OCI-LY7 (cell line): ENCODE results near the gene GJB6. TPM values are rescaled to one million over a fixed set of nuclear protein-coding genes. Genes with fewer than 3 reads are reported as not detected.

Source experiments
- BruUV-seq: library from RNA; stranded (reverse); fragments of 400-500 nt; replicated peaks from 2 replicates; lab custom pipeline; 2021; lab: Mats Ljungman, UMichigan
- CTCF ChIA-PET: fragments of 300-600 bp; sonication (Branson Sonifier 250); formaldehyde crosslinking; loops from one replicate; lab custom pipeline; 2022; ENCODE audit warnings: antibody characterized with exemption; ENCODE audit not compliant: unreplicated experiment; lab: Charles Lee
- POLR2A ChIA-PET: fragments of 300-600 bp; sonication (Branson Sonifier 250); formaldehyde crosslinking; loops from one replicate; lab custom pipeline; 2022; ENCODE audit warnings: antibody characterized with exemption; lab: Charles Lee
- DNase-seq: peaks from one replicate; pipeline ENCODE4 v3.0.0-alpha.2; 2015; ENCODE audit warnings: low spot score
- H2AFZ ChIP-seq: fragments of 200-600 bp; sonication (generic), shearing (Covaris generic); 2 replicates; pipeline ENCODE4 v1.6.1; 2014; ENCODE audit warnings: mild to moderate bottlenecking, antibody characterized with exemption, low read length, moderate library complexity
- H3K27ac ChIP-seq: fragments of 200-600 bp; sonication (generic); 2 replicates; pipeline ENCODE4 v1.5.1; 2014; ENCODE audit warnings: mixed run types, low read depth, mild to moderate bottlenecking, moderate library complexity, low read length, inconsistent platforms; ENCODE audit not compliant: poor library complexity, severe bottlenecking
- H3K36me3 ChIP-seq: fragments of 200-600 bp; sonication (generic); 2 replicates; pipeline ENCODE4 v1.6.1; 2014; ENCODE audit warnings: mild to moderate bottlenecking, antibody characterized with exemption, low read length, moderate library complexity, mixed read lengths; ENCODE audit not compliant: insufficient read depth
- H3K4me1 ChIP-seq: fragments of 200-600 bp; sonication (generic); 2 replicates; pipeline ENCODE4 v1.5.1; 2014; ENCODE audit warnings: mild to moderate bottlenecking, low read length; ENCODE audit not compliant: insufficient read depth, poor library complexity, severe bottlenecking
- H3K4me2 ChIP-seq: fragments of 200-600 bp; sonication (generic); 2 replicates; pipeline ENCODE4 v1.6.1; 2014; ENCODE audit warnings: mild to moderate bottlenecking, low read length
- H3K4me3 ChIP-seq: fragments of 200-600 bp; sonication (generic); 2 replicates; pipeline ENCODE4 v1.5.1; 2014; ENCODE audit warnings: mild to moderate bottlenecking, low read depth, low read length; ENCODE audit not compliant: poor library complexity, severe bottlenecking
- H3K79me2 ChIP-seq: fragments of 200-600 bp; sonication (generic); 2 replicates; pipeline ENCODE4 v1.6.1; 2016; ENCODE audit warnings: low read depth, mild to moderate bottlenecking, low read length, moderate library complexity, mixed read lengths; ENCODE audit not compliant: insufficient read depth
- H3K9me2 ChIP-seq: fragments of 200-600 bp; sonication (generic); 2 replicates; pipeline ENCODE4 v1.6.1; 2016; ENCODE audit warnings: mild to moderate bottlenecking, low read length, mixed read lengths; ENCODE audit not compliant: insufficient read depth
- H3K9me3 ChIP-seq: fragments of 200-600 bp; sonication (generic); 2 replicates; pipeline ENCODE4 v1.6.1; 2014; ENCODE audit warnings: mild to moderate bottlenecking, mixed run types, low read length, mixed read lengths
- H4K20me1 ChIP-seq: fragments of 200-600 bp; sonication (generic); 2 replicates; pipeline ENCODE4 v1.6.1; 2014; ENCODE audit warnings: mild to moderate bottlenecking, antibody characterized with exemption, low read length, moderate library complexity, mixed read lengths; ENCODE audit not compliant: insufficient read depth
- EZH2phosphoT487 ChIP-seq: fragments of 200-600 bp; sonication (generic); IDR thresholded peaks from 2 replicates; pipeline ENCODE4 v1.6.1; 2018; ENCODE audit warnings: low read depth, borderline replicate concordance, mild to moderate bottlenecking, mixed run types, antibody characterized with exemption, low read length, moderate library complexity, mixed read lengths
- intact Hi-C: fragments of 100-400 bp; cut with micrococcal nuclease; formaldehyde crosslinking; loops from one replicate; pipeline ENCODE4 v1.10.0; 2022; ENCODE audit not compliant: unreplicated experiment
- total RNA-seq, 2 experiments: library from RNA; depleted of rRNA in 1 of 2; stranded (reverse); fragments of >200 nt in 1 of 2; shearing (Covaris generic) in 1 of 2; gene quantifications; 2 replicates each; pipeline ENCODE4 v1.2.3, GENCODE V29; 2014 to 2022
- TF ChIP-seq, protein P1 (sequence below): fragments of 200-600 bp; sonication (generic); conservative IDR thresholded peaks from 2 replicates; pipeline ENCODE4 v1.5.1; 2014; ENCODE audit warnings: mild to moderate bottlenecking, antibody characterized with exemption, low read length, moderate library complexity, mixed read lengths

Gene GJB6
- total RNA-seq, 2 experiments from 2014 or later, result not detected

GRCh38 chr13:20239748-20240147 is 7.6 kb upstream of the GJB6 start:
- Histone ChIP-seq H3K79me2 (no peaks in the 10 kb centered on the region), H3K36me3 (no peaks in the 10 kb centered on the region), H3K4me2 (no peak overlapping the region), H3K9me3 (no peaks in the 10 kb centered on the region), H3K4me1 (no peaks in the 10 kb centered on the region), H2AFZ (no peak overlapping the region), H3K4me3 (no peak overlapping the region), H3K9me2 (no peaks in the 10 kb centered on the region), H3K27ac (no peak overlapping the region), H4K20me1 (no peaks in the 10 kb centered on the region)
- ChIA-PET POLR2A (no interaction called here), CTCF (no interaction called here)
- intact Hi-C loops, result no loop called here
- DNase-seq, result no peak
- no TSS peak for BruUV-seq
- TF ChIP-seq, protein P1, sequence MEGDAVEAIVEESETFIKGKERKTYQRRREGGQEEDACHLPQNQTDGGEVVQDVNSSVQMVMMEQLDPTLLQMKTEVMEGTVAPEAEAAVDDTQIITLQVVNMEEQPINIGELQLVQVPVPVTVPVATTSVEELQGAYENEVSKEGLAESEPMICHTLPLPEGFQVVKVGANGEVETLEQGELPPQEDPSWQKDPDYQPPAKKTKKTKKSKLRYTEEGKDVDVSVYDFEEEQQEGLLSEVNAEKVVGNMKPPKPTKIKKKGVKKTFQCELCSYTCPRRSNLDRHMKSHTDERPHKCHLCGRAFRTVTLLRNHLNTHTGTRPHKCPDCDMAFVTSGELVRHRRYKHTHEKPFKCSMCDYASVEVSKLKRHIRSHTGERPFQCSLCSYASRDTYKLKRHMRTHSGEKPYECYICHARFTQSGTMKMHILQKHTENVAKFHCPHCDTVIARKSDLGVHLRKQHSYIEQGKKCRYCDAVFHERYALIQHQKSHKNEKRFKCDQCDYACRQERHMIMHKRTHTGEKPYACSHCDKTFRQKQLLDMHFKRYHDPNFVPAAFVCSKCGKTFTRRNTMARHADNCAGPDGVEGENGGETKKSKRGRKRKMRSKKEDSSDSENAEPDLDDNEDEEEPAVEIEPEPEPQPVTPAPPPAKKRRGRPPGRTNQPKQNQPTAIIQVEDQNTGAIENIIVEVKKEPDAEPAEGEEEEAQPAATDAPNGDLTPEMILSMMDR, result no peak
- TF ChIP-seq EZH2phosphoT487, result no peak

- no peaks in the 10 kb centered on the region for H4K20me1 ChIP-seq
- H3K9me2 ChIP-seq, result no peaks in the 10 kb centered on the region
- no peaks in the 10 kb centered on the region for H3K4me1 ChIP-seq
- no peaks in the 10 kb centered on the region for H3K9me3 ChIP-seq
- TF ChIP-seq EZH2phosphoT487, result no peak
- TF ChIP-seq, protein P1, result no peak
- ChIA-PET CTCF (no interaction called here), POLR2A (no interaction called here)
- H3K27ac ChIP-seq, result no peak overlapping the region
- H3K4me3 ChIP-seq, result no peak overlapping the region
- BruUV-seq, result no TSS peak
- no peaks in the 10 kb centered on the region for H3K36me3 ChIP-seq
- no peak for DNase-seq
- no peak overlapping the region for H3K4me2 ChIP-seq
- no peak overlapping the region for H2AFZ ChIP-seq
- no peaks in the 10 kb centered on the region for H3K79me2 ChIP-seq
- intact Hi-C loops, result no loop called here
Measured at GRCh38 chr13:20232556-20233277, 598 bp upstream of the GJB6 start.
